Parathyroid adenoma (tissue), 2 donors: Measurements from ENCODE around the gene CLDN4.

Experiments
- H2AFZ ChIP-seq: fragments of 300-600 bp; sonication (generic); one replicate; pipeline ENCODE4 v1.7.0; 2017; ENCODE audit warnings: antibody characterized with exemption, mild to moderate bottlenecking
- H3K27ac ChIP-seq: fragments of 300-600 bp; sonication (generic); one replicate; pipeline ENCODE4 v1.7.0; 2017
- H3K27me3 ChIP-seq: fragments of 300-600 bp; sonication (generic); one replicate; pipeline ENCODE4 v1.7.0; 2017; ENCODE audit warnings: low read length; ENCODE audit not compliant: control insufficient read depth, insufficient read depth
- H3K36me3 ChIP-seq: fragments of 300-600 bp; sonication (generic); one replicate; pipeline ENCODE4 v1.7.0; 2017; ENCODE audit warnings: low read length; ENCODE audit not compliant: control insufficient read depth, insufficient read depth
- H3K4me1 ChIP-seq: fragments of 300-600 bp; sonication (generic); one replicate; pipeline ENCODE4 v1.7.0; 2017; ENCODE audit warnings: control low read depth
- H3K4me2 ChIP-seq: fragments of 300-600 bp; sonication (generic); one replicate; pipeline ENCODE4 v1.7.0; 2017; ENCODE audit warnings: low read length
- H3K4me3 ChIP-seq: fragments of 300-600 bp; sonication (generic); one replicate; pipeline ENCODE4 v1.7.0; 2017; ENCODE audit warnings: low read depth, low read length
- H3K79me2 ChIP-seq: fragments of 300-600 bp; sonication (generic); one replicate; pipeline ENCODE4 v1.7.0; 2017; ENCODE audit warnings: control low read depth
- H3K9ac ChIP-seq: fragments of 300-600 bp; sonication (generic); one replicate; pipeline ENCODE4 v1.7.0; 2017; ENCODE audit warnings: mild to moderate bottlenecking
- H3K9me3 ChIP-seq: fragments of 300-600 bp; sonication (generic); one replicate; pipeline ENCODE4 v1.7.0; 2017; ENCODE audit warnings: low read length; ENCODE audit not compliant: control insufficient read depth
- CTCF ChIP-seq: fragments of 300-600 bp; sonication (generic); IDR thresholded peaks from one replicate; pipeline ENCODE4 v1.7.0; 2017; ENCODE audit warnings: antibody characterized with exemption, mild to moderate bottlenecking
- donor health status: primary hyperparathyroidism.

Gene CLDN4

GRCh38 chr7:73851410-73852338 is 20.9 kb downstream of the CLDN4 start:
- H3K9ac ChIP-seq, result no peak overlapping the region
- TF ChIP-seq CTCF, result no peak
- H3K9me3 ChIP-seq, result no peaks in the 10 kb centered on the region
- H3K27me3 ChIP-seq, result no peaks in the 10 kb centered on the region
- H3K4me2 ChIP-seq, result peak overlapping the region; percentile 18
- no peak overlapping the region for H3K27ac ChIP-seq
- peak overlapping the region; percentile 14 for H3K4me3 ChIP-seq
- no peaks in the 10 kb centered on the region for H3K79me2 ChIP-seq
- H2AFZ ChIP-seq, result peak overlapping the region; percentile 25
- peaks cover 10% of the 10 kb centered on the region for H3K4me1 ChIP-seq
- H3K36me3 ChIP-seq, result no peaks in the 10 kb centered on the region

- no peaks in the 10 kb centered on the region for H3K79me2 ChIP-seq
- no peaks in the 10 kb centered on the region for H3K27me3 ChIP-seq
- no peaks in the 10 kb centered on the region for H3K9me3 ChIP-seq
- H3K9ac ChIP-seq, result no peak overlapping the region
- no peak for TF ChIP-seq CTCF
- no peak overlapping the region for H3K4me2 ChIP-seq
- no peaks in the 10 kb centered on the region for H3K36me3 ChIP-seq
- H3K27ac ChIP-seq, result no peak overlapping the region
- H3K4me1 ChIP-seq, result peaks cover 10% of the 10 kb centered on the region
- peak overlapping the region; percentile 14 for H3K4me3 ChIP-seq
- H2AFZ ChIP-seq, result peak overlapping the region; percentile 25
These were observed 21.7 kb downstream of the CLDN4 start for GRCh38 chr7:73852500-73852899.

- no peak overlapping the region for H3K9ac ChIP-seq
- H3K27ac ChIP-seq, result no peak overlapping the region
- H3K4me1 ChIP-seq, result peaks cover 4% of the 10 kb centered on the region
- no peak overlapping the region for H3K4me2 ChIP-seq
- no peak overlapping the region for H2AFZ ChIP-seq
- no peaks in the 10 kb centered on the region for H3K27me3 ChIP-seq
- no peaks in the 10 kb centered on the region for H3K9me3 ChIP-seq
- H3K4me3 ChIP-seq, result no peak overlapping the region
- TF ChIP-seq CTCF, result no peak
- H3K79me2 ChIP-seq, result no peaks in the 10 kb centered on the region
- H3K36me3 ChIP-seq, result no peaks in the 10 kb centered on the region
These were observed 26.1 kb downstream of the CLDN4 start for GRCh38 chr7:73856941-73857340.

GRCh38 chr7:73858807-73859206 is 28.0 kb downstream of the CLDN4 start:
- Histone ChIP-seq H3K9me3 (no peaks in the 10 kb centered on the region), H3K4me1 (no peaks in the 10 kb centered on the region), H3K4me3 (no peak overlapping the region), H3K79me2 (no peaks in the 10 kb centered on the region), H3K27me3 (no peaks in the 10 kb centered on the region), H3K9ac (no peak overlapping the region), H3K27ac (no peak overlapping the region), H3K4me2 (no peak overlapping the region), H3K36me3 (no peaks in the 10 kb centered on the region), H2AFZ (no peak overlapping the region)
- no peak for TF ChIP-seq CTCF

GRCh38 chr7:73860859-73861258 is 30.1 kb downstream of the CLDN4 start, which contains the start of gene TMEM270:
Gene TMEM270, plus strand, starts transcription at chr7:73861159. Its CDS starts 36 bp downstream, at chr7:73861195.
- Histone ChIP-seq H3K36me3 (no peaks in the 10 kb centered on the region), H3K27me3 (no peaks in the 10 kb centered on the region), H3K27ac (no peak within 1 kb of the TSS), H3K4me1 (no peaks in the 10 kb centered on the region), H3K9me3 (no peaks in the 10 kb centered on the region), H2AFZ (no peak within 1 kb of the TSS), H3K79me2 (no peaks in the 10 kb centered on the region), H3K4me3 (no peak within 1 kb of the TSS), H3K9ac (no peak within 1 kb of the TSS), H3K4me2 (no peak within 1 kb of the TSS)
- no peak for TF ChIP-seq CTCF
